Hepatocyte (in vitro differentiated cells): ENCODE data around the gene USP9Y. TPM values are rescaled to one million over a fixed set of nuclear protein-coding genes. Genes with fewer than 3 reads are reported as not detected.

ENCODE experiments used
- DNase-seq: peaks from one replicate; pipeline ENCODE4 v3.0.0-alpha.2; 2016; ENCODE audit warnings: low spot score
- H2AFZ ChIP-seq: fragments of 200-600 bp; sonication (generic); 2 replicates; pipeline ENCODE4 v1.6.0; 2016; ENCODE audit warnings: antibody characterized with exemption, mild to moderate bottlenecking
- H3K27ac ChIP-seq: fragments of 200-600 bp; sonication (generic); 2 replicates; pipeline ENCODE4 v1.5.1; 2016; ENCODE audit warnings: mild to moderate bottlenecking
- H3K27me3 ChIP-seq: fragments of 200-600 bp; sonication (generic); 2 replicates; pipeline ENCODE4 v1.6.1; 2016
- H3K36me3 ChIP-seq: fragments of 200-600 bp; sonication (generic); replicated peaks from 2 replicates; pipeline ENCODE4 v1.5.1; 2016; ENCODE audit warnings: low read depth; ENCODE audit not compliant: insufficient read depth
- H3K4me1 ChIP-seq: fragments of 200-600 bp; sonication (generic); 2 replicates; pipeline ENCODE4 v1.5.1; 2016; ENCODE audit warnings: mild to moderate bottlenecking, moderate library complexity; ENCODE audit not compliant: insufficient read depth
- H3K4me2 ChIP-seq: fragments of 200-600 bp; sonication (generic); 2 replicates; pipeline ENCODE4 v1.6.0; 2016
- H3K4me3 ChIP-seq: fragments of 200-600 bp; sonication (generic); 2 replicates; pipeline ENCODE4 v1.5.1; 2016; ENCODE audit warnings: mild to moderate bottlenecking
- H3K79me2 ChIP-seq: fragments of 200-600 bp; sonication (generic); 2 replicates; pipeline ENCODE4 v1.6.0; 2017; ENCODE audit warnings: mild to moderate bottlenecking
- H3K9me2 ChIP-seq: fragments of 200-600 bp; sonication (generic); replicated peaks from 2 replicates; pipeline ENCODE4 v1.6.0; 2017; ENCODE audit warnings: mild to moderate bottlenecking; ENCODE audit not compliant: insufficient read depth
- H3K9me3 ChIP-seq: fragments of 200-600 bp; sonication (generic); 2 replicates; pipeline ENCODE4 v1.5.1; 2016; ENCODE audit warnings: low read depth, mild to moderate bottlenecking
- H4K20me1 ChIP-seq: fragments of 200-600 bp; sonication (generic); 2 replicates; pipeline ENCODE4 v1.6.0; 2016; ENCODE audit warnings: mild to moderate bottlenecking; ENCODE audit not compliant: insufficient read depth, poor library complexity, severe bottlenecking
- EZH2 ChIP-seq: fragments of 200-600 bp; sonication (generic); IDR thresholded peaks from 2 replicates; pipeline ENCODE4 v1.6.1; 2016; ENCODE audit warnings: antibody characterized with exemption, mild to moderate bottlenecking, borderline replicate concordance
- EZH2phosphoT487 ChIP-seq: fragments of 200-600 bp; sonication (generic); IDR thresholded peaks from one replicate; pipeline ENCODE4 v1.6.1; 2018; ENCODE audit warnings: antibody characterized with exemption, mild to moderate bottlenecking, low read depth, moderate library complexity; ENCODE audit not compliant: unreplicated experiment, severe bottlenecking
- WGBS: methylation state at CpG from one replicate; pipeline ENCODE4 v1.1.6; 2016; ENCODE audit warnings: low lambda C conversion rate; ENCODE audit errors: missing lambda C conversion rate; 5-methylcytosine and 5-hydroxymethylcytosine counted together
- polyA plus RNA-seq: library from polyadenylated mRNA; unstranded; fragments of >200 nt; fragmentation: Nextera tagmentation; extraction: Ambion mirVana; gene quantifications from 2 replicates; pipeline ENCODE4 v1.2.1, GENCODE V29; 2016
- total RNA-seq: library from RNA; depleted of rRNA; stranded (reverse); fragments of >200 nt; gene quantifications from 2 replicates; pipeline ENCODE4 v1.2.3, GENCODE V29; 2014
- TF ChIP-seq, protein P1 (sequence below): fragments of 200-600 bp; sonication (generic); IDR thresholded peaks from 2 replicates; pipeline ENCODE4 v1.5.1; 2016; ENCODE audit warnings: antibody characterized with exemption, mild to moderate bottlenecking; ENCODE audit not compliant: poor library complexity

The USP9Y gene
- total and polyA plus RNA-seq, 2 experiments from 2014 or later, result not detected

DNA sequence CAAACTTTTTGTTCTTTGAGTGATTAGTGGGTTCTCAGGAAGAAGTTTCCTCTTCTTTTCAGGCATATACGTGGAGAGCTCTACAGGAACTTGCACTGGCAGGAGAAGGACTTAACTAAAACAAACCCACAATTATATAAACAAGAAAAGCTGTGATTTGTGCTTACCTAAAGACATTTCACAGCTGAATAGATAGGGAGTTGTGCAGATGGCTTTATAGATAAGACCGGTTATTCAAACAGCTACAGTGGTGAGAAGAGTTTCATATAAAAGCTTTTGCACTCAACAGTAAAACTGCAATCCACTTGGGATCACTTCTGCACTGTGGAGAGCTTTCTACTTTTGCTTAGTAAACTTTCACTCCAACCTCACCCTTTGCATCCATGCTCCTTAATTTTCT is 197.6 kb downstream of the USP9Y start:
- Histone ChIP-seq H4K20me1 (no peaks in the 10 kb centered on the region), H3K4me2 (no peak overlapping the region), H3K4me1 (no peaks in the 10 kb centered on the region), H3K79me2 (no peaks in the 10 kb centered on the region), H3K9me3 (no peaks in the 10 kb centered on the region), H3K27ac (no peak overlapping the region), H3K4me3 (no peak overlapping the region), H2AFZ (no peak overlapping the region), H3K36me3 (no peaks in the 10 kb centered on the region), H3K27me3 (no peaks in the 10 kb centered on the region), H3K9me2 (no peaks in the 10 kb centered on the region)
- no peak for TF ChIP-seq EZH2
- TF ChIP-seq, protein P1, sequence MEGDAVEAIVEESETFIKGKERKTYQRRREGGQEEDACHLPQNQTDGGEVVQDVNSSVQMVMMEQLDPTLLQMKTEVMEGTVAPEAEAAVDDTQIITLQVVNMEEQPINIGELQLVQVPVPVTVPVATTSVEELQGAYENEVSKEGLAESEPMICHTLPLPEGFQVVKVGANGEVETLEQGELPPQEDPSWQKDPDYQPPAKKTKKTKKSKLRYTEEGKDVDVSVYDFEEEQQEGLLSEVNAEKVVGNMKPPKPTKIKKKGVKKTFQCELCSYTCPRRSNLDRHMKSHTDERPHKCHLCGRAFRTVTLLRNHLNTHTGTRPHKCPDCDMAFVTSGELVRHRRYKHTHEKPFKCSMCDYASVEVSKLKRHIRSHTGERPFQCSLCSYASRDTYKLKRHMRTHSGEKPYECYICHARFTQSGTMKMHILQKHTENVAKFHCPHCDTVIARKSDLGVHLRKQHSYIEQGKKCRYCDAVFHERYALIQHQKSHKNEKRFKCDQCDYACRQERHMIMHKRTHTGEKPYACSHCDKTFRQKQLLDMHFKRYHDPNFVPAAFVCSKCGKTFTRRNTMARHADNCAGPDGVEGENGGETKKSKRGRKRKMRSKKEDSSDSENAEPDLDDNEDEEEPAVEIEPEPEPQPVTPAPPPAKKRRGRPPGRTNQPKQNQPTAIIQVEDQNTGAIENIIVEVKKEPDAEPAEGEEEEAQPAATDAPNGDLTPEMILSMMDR, result no peak
- no peak for TF ChIP-seq EZH2phosphoT487
- whole genome bisulfite sequencing, result no CpG with 5 or more reads among the region's 2 CpGs
- no peak for DNase-seq

DNA sequence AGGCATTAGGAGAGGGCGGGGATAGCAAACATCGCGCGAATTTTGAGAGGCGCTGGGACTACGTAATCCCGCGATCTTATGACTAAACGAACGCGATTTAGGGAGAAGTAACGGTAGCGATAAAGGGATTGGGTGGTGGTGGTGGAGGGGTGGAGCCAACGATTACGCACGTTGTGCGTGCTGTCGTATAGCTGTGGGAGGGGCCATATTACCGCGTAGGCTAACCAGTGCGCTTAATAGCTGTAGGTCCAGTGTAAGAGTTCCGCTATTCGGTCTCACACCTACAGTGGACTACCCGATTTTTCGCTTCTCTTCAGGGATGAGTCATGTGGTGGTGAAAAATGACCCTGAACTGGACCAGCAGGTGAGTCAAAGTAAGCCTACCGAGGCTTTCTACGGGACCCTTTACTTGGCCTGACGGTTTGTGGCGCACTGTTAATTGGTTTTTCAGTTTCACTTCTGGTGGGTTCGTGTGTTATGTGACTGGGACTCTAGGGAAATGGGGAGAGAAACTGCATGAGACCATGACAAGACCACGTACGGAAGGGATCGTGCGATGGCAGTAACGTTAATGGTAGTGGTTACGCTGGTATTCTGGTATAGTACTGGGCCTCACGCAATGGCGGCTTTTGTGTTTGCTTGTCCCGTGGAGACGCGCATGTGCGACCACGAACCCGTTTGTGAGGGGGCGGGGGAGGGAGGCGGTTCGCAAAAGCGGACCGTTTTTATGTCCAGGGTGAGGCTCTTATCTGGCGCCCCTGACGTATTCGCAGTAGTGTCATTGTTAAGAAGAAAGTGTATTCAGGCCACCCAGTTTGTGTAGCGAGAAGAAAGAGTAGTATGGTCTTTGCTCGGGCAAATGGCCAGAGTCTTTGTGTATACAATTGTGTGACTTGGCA is 203.8 kb downstream of the USP9Y start, which contains the start of gene DDX3Y:
Gene DDX3Y, plus strand, starts transcription at position 251 of the 899 bp plus-strand sequence. Its CDS starts 69 bp downstream, at position 320.
- DNase-seq, result no peak
- H3K79me2 ChIP-seq, result no peaks in the 10 kb centered on the region
- no peaks in the 10 kb centered on the region for H3K4me1 ChIP-seq
- H4K20me1 ChIP-seq, result no peaks in the 10 kb centered on the region
- no peak within 1 kb of the TSS for H3K4me3 ChIP-seq
- H3K27ac ChIP-seq, result no peak within 1 kb of the TSS
- no peak within 1 kb of the TSS for H2AFZ ChIP-seq
- no CpG with 5 or more reads among the region's 54 CpGs for WGBS
- no peaks in the 10 kb centered on the region for H3K27me3 ChIP-seq
- H3K36me3 ChIP-seq, result no peaks in the 10 kb centered on the region
- H3K4me2 ChIP-seq, result no peak within 1 kb of the TSS
- no peaks in the 10 kb centered on the region for H3K9me2 ChIP-seq
- no peaks in the 10 kb centered on the region for H3K9me3 ChIP-seq
- TF ChIP-seq, protein P1, result no peak
- TF ChIP-seq EZH2 (no peak), EZH2phosphoT487 (no peak)

DNA sequence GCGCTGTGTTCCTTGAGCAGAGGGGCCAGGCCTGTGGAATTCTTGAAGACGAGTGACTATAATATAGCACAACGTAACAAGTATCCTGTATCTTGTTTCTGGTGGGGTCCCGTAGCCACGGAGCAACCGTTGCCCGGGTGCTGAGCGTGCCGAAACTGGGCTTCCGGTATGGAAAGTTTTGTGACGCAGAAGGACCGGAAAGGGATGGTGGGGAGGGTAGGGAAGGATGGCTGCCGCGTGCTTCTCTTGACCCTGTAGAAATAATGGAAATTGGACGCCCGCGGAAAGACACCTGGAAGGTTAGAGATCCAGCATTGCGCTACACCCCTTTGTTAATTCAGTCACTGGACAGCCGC is 204.5 kb downstream of the USP9Y start:
- H2AFZ ChIP-seq, result no peak overlapping the region

More for the DNA sequence above, 204.5 kb downstream of the USP9Y start:
- no peaks in the 10 kb centered on the region for H3K36me3 ChIP-seq
- H3K79me2 ChIP-seq, result no peaks in the 10 kb centered on the region
- no peaks in the 10 kb centered on the region for H3K9me2 ChIP-seq
- no peak for TF ChIP-seq EZH2
- TF ChIP-seq EZH2phosphoT487, result no peak
- TF ChIP-seq, protein P1, result no peak
- WGBS, result no CpG with 5 or more reads among the region's 19 CpGs
- no peaks in the 10 kb centered on the region for H3K27me3 ChIP-seq
- no peak overlapping the region for H3K27ac ChIP-seq
- H3K4me2 ChIP-seq, result no peak overlapping the region
- H3K4me3 ChIP-seq, result no peak overlapping the region
- no peak for DNase-seq
- H3K4me1 ChIP-seq, result no peaks in the 10 kb centered on the region
- H3K9me3 ChIP-seq, result no peaks in the 10 kb centered on the region
- no peaks in the 10 kb centered on the region for H4K20me1 ChIP-seq
